Activated naive CD8-positive, alpha-beta T cell treated with anti-CD3 and anti-CD28 coated beads, Interleukin-2, amount 50 U/mL, for 24 hours (primary cell): ENCODE results near the gene AGTR1.

ENCODE experiments used
- ATAC-seq: fragments of 150-1000 bp; cut with Tn5 transposase; one replicate; pipeline ENCODE4 v1.10.0; 2021
- DNase-seq: peaks from one replicate; pipeline ENCODE4 v3.0.0; 2021
- H3K27ac Mint-ChIP-seq: one replicate; pipeline ENCODE4 v1.8.0; 2021; ENCODE audit warnings: mild to moderate bottlenecking, mixed read lengths
- H3K27me3 Mint-ChIP-seq: one replicate; pipeline ENCODE4 v1.8.0; 2021; ENCODE audit warnings: mixed read lengths
- H3K36me3 Mint-ChIP-seq: one replicate; pipeline ENCODE4 v1.8.0; 2021; ENCODE audit warnings: low read depth, mixed read lengths
- H3K4me1 Mint-ChIP-seq: one replicate; pipeline ENCODE4 v1.8.0; 2021; ENCODE audit warnings: mixed read lengths
- H3K4me3 Mint-ChIP-seq: one replicate; pipeline ENCODE4 v1.8.0; 2021; ENCODE audit warnings: mild to moderate bottlenecking, moderate library complexity, mixed read lengths
- H3K9me3 Mint-ChIP-seq: one replicate; pipeline ENCODE4 v1.8.0; 2021; ENCODE audit warnings: mixed read lengths

AGTR1 gene

GRCh38 chr3:148709560-148710253 lies 12.0 kb downstream of the AGTR1 start:
- no peaks in the 10 kb centered on the region for H3K36me3 Mint-ChIP-seq
- no peaks in the 10 kb centered on the region for H3K27me3 Mint-ChIP-seq
- no peaks in the 10 kb centered on the region for H3K4me1 Mint-ChIP-seq

GRCh38 chr3:148710665-148711064 lies 13.0 kb downstream of the AGTR1 start:
- H3K4me1 Mint-ChIP-seq: no peaks in the 10 kb centered on the region
- H3K36me3 Mint-ChIP-seq: no peaks in the 10 kb centered on the region
- no peak overlapping the region for H3K27ac Mint-ChIP-seq
- DNase-seq (no peak), ATAC-seq (no peak)
- no peak overlapping the region for H3K4me3 Mint-ChIP-seq
- no peaks in the 10 kb centered on the region for H3K9me3 Mint-ChIP-seq
- no peaks in the 10 kb centered on the region for H3K27me3 Mint-ChIP-seq

More at GRCh38 chr3:148709560-148710253, 12.0 kb downstream of the AGTR1 start:
- H3K4me3 Mint-ChIP-seq: no peak overlapping the region
- no peak overlapping the region for H3K27ac Mint-ChIP-seq
- no peak for DNase-seq
- no peak for ATAC-seq
- H3K9me3 Mint-ChIP-seq: no peaks in the 10 kb centered on the region

GRCh38 chr3:148711981-148712666 lies 14.4 kb downstream of the AGTR1 start:
- DNase-seq (no peak), ATAC-seq (no peak)
- Mint-ChIP-seq H3K27me3 (no peaks in the 10 kb centered on the region), H3K27ac (no peak overlapping the region), H3K9me3 (no peaks in the 10 kb centered on the region), H3K36me3 (no peaks in the 10 kb centered on the region), H3K4me3 (no peak overlapping the region), H3K4me1 (no peaks in the 10 kb centered on the region)

GRCh38 chr3:148714521-148714920 lies 16.8 kb downstream of the AGTR1 start:
- H3K9me3 Mint-ChIP-seq: no peaks in the 10 kb centered on the region
- H3K27me3 Mint-ChIP-seq: no peaks in the 10 kb centered on the region
- H3K4me1 Mint-ChIP-seq: no peaks in the 10 kb centered on the region
- no peak for ATAC-seq
- H3K4me3 Mint-ChIP-seq: no peak overlapping the region
- no peaks in the 10 kb centered on the region for H3K36me3 Mint-ChIP-seq
- no peak overlapping the region for H3K27ac Mint-ChIP-seq
- no peak for DNase-seq

- DNase-seq: no peak
- H3K9me3 Mint-ChIP-seq: no peaks in the 10 kb centered on the region
- H3K4me1 Mint-ChIP-seq: no peaks in the 10 kb centered on the region
- no peak overlapping the region for H3K4me3 Mint-ChIP-seq
- H3K36me3 Mint-ChIP-seq: no peaks in the 10 kb centered on the region
- no peaks in the 10 kb centered on the region for H3K27me3 Mint-ChIP-seq
- no peak overlapping the region for H3K27ac Mint-ChIP-seq
- no peak for ATAC-seq
Measured at GRCh38 chr3:148716657-148717056, 19.0 kb downstream of the AGTR1 start.

GRCh38 chr3:148717885-148718561 lies 20.3 kb downstream of the AGTR1 start:
- Mint-ChIP-seq H3K9me3 (no peaks in the 10 kb centered on the region), H3K27ac (no peak overlapping the region), H3K27me3 (no peaks in the 10 kb centered on the region), H3K4me3 (no peak overlapping the region), H3K36me3 (no peaks in the 10 kb centered on the region), H3K4me1 (no peaks in the 10 kb centered on the region)
- DNase-seq (no peak), ATAC-seq (no peak)

GRCh38 chr3:148718982-148719862 lies 21.5 kb downstream of the AGTR1 start:
- Mint-ChIP-seq H3K36me3 (no peaks in the 10 kb centered on the region), H3K27me3 (no peaks in the 10 kb centered on the region), H3K9me3 (no peaks in the 10 kb centered on the region), H3K4me1 (no peaks in the 10 kb centered on the region), H3K4me3 (no peak overlapping the region), H3K27ac (no peak overlapping the region)
- ATAC-seq (no peak), DNase-seq (no peak)

GRCh38 chr3:148720873-148721272 lies 23.2 kb downstream of the AGTR1 start:
- Mint-ChIP-seq H3K4me3 (no peak overlapping the region), H3K9me3 (no peaks in the 10 kb centered on the region), H3K27ac (no peak overlapping the region), H3K36me3 (no peaks in the 10 kb centered on the region), H3K27me3 (no peaks in the 10 kb centered on the region), H3K4me1 (no peaks in the 10 kb centered on the region)
- ATAC-seq: no peak
- DNase-seq: no peak

- ATAC-seq: no peak
- Mint-ChIP-seq H3K4me1 (no peaks in the 10 kb centered on the region), H3K4me3 (no peak overlapping the region), H3K36me3 (no peaks in the 10 kb centered on the region), H3K27me3 (no peaks in the 10 kb centered on the region), H3K9me3 (no peaks in the 10 kb centered on the region), H3K27ac (no peak overlapping the region)
- DNase-seq: no peak
Measured at GRCh38 chr3:148723631-148724030, 25.9 kb downstream of the AGTR1 start.

- no peaks in the 10 kb centered on the region for H3K36me3 Mint-ChIP-seq
- no peak overlapping the region for H3K27ac Mint-ChIP-seq
- peak; percentile 36 for ATAC-seq
- peak; percentile 2 for DNase-seq
- no peaks in the 10 kb centered on the region for H3K9me3 Mint-ChIP-seq
- H3K27me3 Mint-ChIP-seq: no peaks in the 10 kb centered on the region
- H3K4me3 Mint-ChIP-seq: no peak overlapping the region
- H3K4me1 Mint-ChIP-seq: no peaks in the 10 kb centered on the region
Measured at GRCh38 chr3:148727231-148727630, 29.5 kb downstream of the AGTR1 start.

- H3K4me3 Mint-ChIP-seq: no peak overlapping the region
Measured at GRCh38 chr3:148728753-148729152, 31.1 kb downstream of the AGTR1 start.

GRCh38 chr3:148729476-148730055 lies 31.9 kb downstream of the AGTR1 start:
- H3K27me3 Mint-ChIP-seq: no peaks in the 10 kb centered on the region
- H3K4me1 Mint-ChIP-seq: no peaks in the 10 kb centered on the region
- H3K4me3 Mint-ChIP-seq: no peak overlapping the region
- DNase-seq (no peak), ATAC-seq (no peak)
- no peaks in the 10 kb centered on the region for H3K36me3 Mint-ChIP-seq
- no peaks in the 10 kb centered on the region for H3K9me3 Mint-ChIP-seq
- H3K27ac Mint-ChIP-seq: no peak overlapping the region

More at GRCh38 chr3:148728753-148729152, 31.1 kb downstream of the AGTR1 start:
- Mint-ChIP-seq H3K4me1 (no peaks in the 10 kb centered on the region), H3K9me3 (no peaks in the 10 kb centered on the region), H3K36me3 (no peaks in the 10 kb centered on the region), H3K27ac (no peak overlapping the region), H3K27me3 (no peaks in the 10 kb centered on the region)
- DNase-seq (no peak), ATAC-seq (no peak)

GRCh38 chr3:148730676-148731075 lies 33.0 kb downstream of the AGTR1 start:
- ATAC-seq (no peak), DNase-seq (no peak)
- Mint-ChIP-seq H3K27me3 (no peaks in the 10 kb centered on the region), H3K4me3 (no peak overlapping the region), H3K4me1 (no peaks in the 10 kb centered on the region), H3K27ac (no peak overlapping the region), H3K36me3 (no peaks in the 10 kb centered on the region), H3K9me3 (no peaks in the 10 kb centered on the region)

GRCh38 chr3:148735597-148735996 lies 37.9 kb downstream of the AGTR1 start:
- H3K9me3 Mint-ChIP-seq: no peaks in the 10 kb centered on the region
- no peaks in the 10 kb centered on the region for H3K4me1 Mint-ChIP-seq
- DNase-seq (no peak), ATAC-seq (no peak)
- H3K36me3 Mint-ChIP-seq: no peaks in the 10 kb centered on the region
- no peak overlapping the region for H3K27ac Mint-ChIP-seq
- H3K4me3 Mint-ChIP-seq: no peak overlapping the region
- H3K27me3 Mint-ChIP-seq: no peaks in the 10 kb centered on the region
